ENCODE results near the gene PIGS.
"Not testable (repeated sequence)": the region's sequence is repeated elsewhere in the genome, so short reads cannot be mapped to it uniquely, and the experiment has no call there.

Gene PIGS

GRCh38 chr17:28610376-28610775 is 39.1 kb upstream of the PIGS start:
- no peak overlapping the region for H3K27ac ChIP-seq (ENCODE audit: low read length, poor library complexity, severe bottlenecking)
- no peak overlapping the region for H2AK5ac ChIP-seq (ENCODE audit: low read length, severe bottlenecking)
- H4K8ac ChIP-seq (ENCODE audit: low read length), result no peak overlapping the region
- H2AFZ ChIP-seq (ENCODE audit: low read depth, low read length), result no peak overlapping the region
- no peak overlapping the region for H3K4me2 ChIP-seq (ENCODE audit: low read length, poor library complexity, severe bottlenecking)
- no peaks in the 10 kb centered on the region for H3K4me1 ChIP-seq (ENCODE audit: control insufficient read depth, insufficient read depth, low read depth, low read length)
- no peaks in the 10 kb centered on the region for H3K27me3 ChIP-seq (ENCODE audit: control insufficient read depth in 1 of 2, insufficient read depth in 1 of 2, low read length in 2 of 2)
- H3K9ac ChIP-seq (ENCODE audit: low read length), result no peak overlapping the region
- H3K79me1 ChIP-seq (replicated peaks; ENCODE audit: low read length, poor library complexity, severe bottlenecking), result no peaks in the 10 kb centered on the region
- 94% methylated on average over 8 of the region's 8 CpGs for WGBS
- H3K36me3 ChIP-seq (ENCODE audit: control insufficient read depth in 1 of 2, insufficient read depth in 2 of 2, low read depth in 1 of 2, low read length in 2 of 2), result peaks cover 36 to 58% of the 10 kb centered on the region in 2 experiments
- no peak overlapping the region for H2BK120ac ChIP-seq (ENCODE audit: low read depth, low read length)
- no peak for DNase-seq
- no peak overlapping the region for H4K91ac ChIP-seq (ENCODE audit: low read length)
- H3K14ac ChIP-seq (ENCODE audit: low read length in 2 of 2), result no peak overlapping the region
- H3K18ac ChIP-seq (ENCODE audit: low read depth in 1 of 2, low read length in 2 of 2), result no peak overlapping the region
- H3K4me3 ChIP-seq (ENCODE audit: insufficient read depth in 1 of 2, low read depth in 1 of 2, low read length in 2 of 2), result no peak overlapping the region
- no peak overlapping the region for H3K23ac ChIP-seq (ENCODE audit: low read length in 2 of 2)
- H2BK15ac ChIP-seq (ENCODE audit: low read depth, poor library complexity, severe bottlenecking), result no peak overlapping the region
- no peak overlapping the region for H3K4ac ChIP-seq (ENCODE audit: low read depth in 1 of 2, low read length in 2 of 2)
- no peak overlapping the region for H2BK12ac ChIP-seq (ENCODE audit: low read length in 2 of 2)
- no peak overlapping the region for H2BK5ac ChIP-seq (ENCODE audit: low read depth, low read length, poor library complexity, severe bottlenecking)
- no peaks in the 10 kb centered on the region for H3K9me3 ChIP-seq (ENCODE audit: control insufficient read depth, low read length)

- H2BK5ac ChIP-seq (ENCODE audit: low read depth, low read length, poor library complexity, severe bottlenecking); H3K79me1 ChIP-seq (replicated peaks; ENCODE audit: low read length, poor library complexity, severe bottlenecking); H3K4me3 ChIP-seq (ENCODE audit: insufficient read depth in 1 of 2, low read depth in 1 of 2, low read length in 2 of 2); H3K9me3 ChIP-seq (ENCODE audit: control insufficient read depth, low read length); H3K27me3 ChIP-seq (ENCODE audit: control insufficient read depth in 1 of 2, insufficient read depth in 1 of 2, low read length in 2 of 2); H2BK120ac ChIP-seq (ENCODE audit: low read depth, low read length); H3K4me2 ChIP-seq (ENCODE audit: low read length, poor library complexity, severe bottlenecking); H3K14ac ChIP-seq (ENCODE audit: low read length in 2 of 2); DNase-seq; H2AFZ ChIP-seq (ENCODE audit: low read depth, low read length); H3K4ac ChIP-seq (ENCODE audit: low read depth in 1 of 2, low read length in 2 of 2); H3K23ac ChIP-seq (ENCODE audit: low read length in 2 of 2); H2BK15ac ChIP-seq (ENCODE audit: low read depth, poor library complexity, severe bottlenecking); H3K18ac ChIP-seq (ENCODE audit: low read depth in 1 of 2, low read length in 2 of 2); H3K36me3 ChIP-seq (ENCODE audit: control insufficient read depth in 1 of 2, insufficient read depth in 2 of 2, low read depth in 1 of 2, low read length in 2 of 2); H4K91ac ChIP-seq (ENCODE audit: low read length); H3K27ac ChIP-seq (ENCODE audit: low read length, poor library complexity, severe bottlenecking); H2AK5ac ChIP-seq (ENCODE audit: low read length, severe bottlenecking); H2BK12ac ChIP-seq (ENCODE audit: low read length in 2 of 2); H3K9ac ChIP-seq (ENCODE audit: low read length); H3K4me1 ChIP-seq (ENCODE audit: control insufficient read depth, insufficient read depth, low read depth, low read length); H4K8ac ChIP-seq (ENCODE audit: low read length): not testable (repeated sequence)
- 97% methylated on average over 6 of the region's 31 CpGs for WGBS
These were observed 32.7 kb upstream of the PIGS start for GRCh38 chr17:28604031-28604430.

- peak overlapping the region in 1 of 2 experiments; percentile 7 for H3K14ac ChIP-seq (ENCODE audit: low read length in 2 of 2)
- H3K27ac ChIP-seq (ENCODE audit: low read length, poor library complexity, severe bottlenecking), result peak overlapping the region; percentile 61
- peak overlapping the region in 1 of 2 experiments; percentile 61 for H2BK12ac ChIP-seq (ENCODE audit: low read length in 2 of 2)
- no peak overlapping the region for H4K91ac ChIP-seq (ENCODE audit: low read length)
- no peaks in the 10 kb centered on the region for H3K36me3 ChIP-seq (ENCODE audit: control insufficient read depth in 1 of 2, insufficient read depth in 2 of 2, low read depth in 1 of 2, low read length in 2 of 2)
- 15% methylated on average over 40 of the region's 40 CpGs for WGBS
- peak overlapping the region; percentile 97 for H3K9ac ChIP-seq (ENCODE audit: low read length)
- H3K18ac ChIP-seq (ENCODE audit: low read depth in 1 of 2, low read length in 2 of 2), result peak overlapping the region; percentile 67 to 77
- peak overlapping the region; percentile 20 for H2BK5ac ChIP-seq (ENCODE audit: low read depth, low read length, poor library complexity, severe bottlenecking)
- peak overlapping the region; percentile 97 for H2BK15ac ChIP-seq (ENCODE audit: low read depth, poor library complexity, severe bottlenecking)
- H2AK5ac ChIP-seq (ENCODE audit: low read length, severe bottlenecking), result no peak overlapping the region
- DNase-seq, result peak; percentile 96
- no peaks in the 10 kb centered on the region for H3K9me3 ChIP-seq (ENCODE audit: control insufficient read depth, low read length)
- peak overlapping the region; percentile 66 for H2AFZ ChIP-seq (ENCODE audit: low read depth, low read length)
- no peaks in the 10 kb centered on the region for H3K27me3 ChIP-seq (ENCODE audit: control insufficient read depth in 1 of 2, insufficient read depth in 1 of 2, low read length in 2 of 2)
- H3K79me1 ChIP-seq (replicated peaks; ENCODE audit: low read length, poor library complexity, severe bottlenecking), result peaks cover 4% of the 10 kb centered on the region
- H2BK120ac ChIP-seq (ENCODE audit: low read depth, low read length), result no peak overlapping the region
- H3K4me1 ChIP-seq (ENCODE audit: control insufficient read depth, insufficient read depth, low read depth, low read length), result peaks cover 10% of the 10 kb centered on the region
- peak overlapping the region; percentile 99 for H3K4me2 ChIP-seq (ENCODE audit: low read length, poor library complexity, severe bottlenecking)
- peak overlapping the region in 1 of 2 experiments; percentile 14 for H3K23ac ChIP-seq (ENCODE audit: low read length in 2 of 2)
- H3K4me3 ChIP-seq (ENCODE audit: insufficient read depth in 1 of 2, low read depth in 1 of 2, low read length in 2 of 2), result peak overlapping the region; percentile 61 to 95
- peak overlapping the region in 1 of 2 experiments; percentile 32 for H3K4ac ChIP-seq (ENCODE audit: low read depth in 1 of 2, low read length in 2 of 2)
- H4K8ac ChIP-seq (ENCODE audit: low read length), result peak overlapping the region; percentile 84
These were observed 28.2 kb upstream of the PIGS start for GRCh38 chr17:28599311-28600184.

GRCh38 chr17:28598799-28599310 is 27.5 kb upstream of the PIGS start, which contains the start of gene SPAG5:
SPAG5 (minus strand) TSS chr17:28599025; CDS start chr17:28598946, 79 bp downstream.
- Histone ChIP-seq H2BK5ac (ENCODE audit: low read depth, low read length, poor library complexity, severe bottlenecking) (peak within 1 kb of the TSS; percentile 20), H2AFZ (ENCODE audit: low read depth, low read length) (peak within 1 kb of the TSS; percentile 66), H3K9me3 (ENCODE audit: control insufficient read depth, low read length) (no peaks in the 10 kb centered on the region), H2AK5ac (ENCODE audit: low read length, severe bottlenecking) (no peak within 1 kb of the TSS), H3K4me3 (ENCODE audit: insufficient read depth in 1 of 2, low read depth in 1 of 2, low read length in 2 of 2) (peak within 1 kb of the TSS; percentile 61 to 95), H3K9ac (ENCODE audit: low read length) (peak within 1 kb of the TSS; percentile 97), H3K4me2 (ENCODE audit: low read length, poor library complexity, severe bottlenecking) (peak within 1 kb of the TSS; percentile 99), H3K14ac (ENCODE audit: low read length in 2 of 2) (peak within 1 kb of the TSS in 1 of 2 experiments; percentile 7), H4K91ac (ENCODE audit: low read length) (peak within 1 kb of the TSS; percentile 61), H3K4ac (ENCODE audit: low read depth in 1 of 2, low read length in 2 of 2) (peak within 1 kb of the TSS in 1 of 2 experiments; percentile 51), H3K4me1 (ENCODE audit: control insufficient read depth, insufficient read depth, low read depth, low read length) (peaks cover 10% of the 10 kb centered on the region), H2BK12ac (ENCODE audit: low read length in 2 of 2) (peak within 1 kb of the TSS in 1 of 2 experiments; percentile 61), H3K36me3 (ENCODE audit: control insufficient read depth in 1 of 2, insufficient read depth in 2 of 2, low read depth in 1 of 2, low read length in 2 of 2) (no peaks in the 10 kb centered on the region), H2BK120ac (ENCODE audit: low read depth, low read length) (no peak within 1 kb of the TSS), H4K8ac (ENCODE audit: low read length) (peak within 1 kb of the TSS; percentile 84), H3K79me1 (replicated peaks; ENCODE audit: low read length, poor library complexity, severe bottlenecking) (peaks cover 4% of the 10 kb centered on the region), H3K18ac (ENCODE audit: low read depth in 1 of 2, low read length in 2 of 2) (peak within 1 kb of the TSS; percentile 67 to 77), H3K23ac (ENCODE audit: low read length in 2 of 2) (peak within 1 kb of the TSS in 1 of 2 experiments; percentile 14), H3K27ac (ENCODE audit: low read length, poor library complexity, severe bottlenecking) (peak within 1 kb of the TSS; percentile 61), H2BK15ac (ENCODE audit: low read depth, poor library complexity, severe bottlenecking) (peak within 1 kb of the TSS; percentile 97), H3K27me3 (ENCODE audit: control insufficient read depth in 1 of 2, insufficient read depth in 1 of 2, low read length in 2 of 2) (no peaks in the 10 kb centered on the region)
- 1% methylated on average over 41 of the region's 44 CpGs for WGBS
- DNase-seq, result peak; percentile 94

All from mesenchymal stem cell (in vitro differentiated cells and primary cell).